Measurements from ENCODE around the gene LRR1.

DNA sequence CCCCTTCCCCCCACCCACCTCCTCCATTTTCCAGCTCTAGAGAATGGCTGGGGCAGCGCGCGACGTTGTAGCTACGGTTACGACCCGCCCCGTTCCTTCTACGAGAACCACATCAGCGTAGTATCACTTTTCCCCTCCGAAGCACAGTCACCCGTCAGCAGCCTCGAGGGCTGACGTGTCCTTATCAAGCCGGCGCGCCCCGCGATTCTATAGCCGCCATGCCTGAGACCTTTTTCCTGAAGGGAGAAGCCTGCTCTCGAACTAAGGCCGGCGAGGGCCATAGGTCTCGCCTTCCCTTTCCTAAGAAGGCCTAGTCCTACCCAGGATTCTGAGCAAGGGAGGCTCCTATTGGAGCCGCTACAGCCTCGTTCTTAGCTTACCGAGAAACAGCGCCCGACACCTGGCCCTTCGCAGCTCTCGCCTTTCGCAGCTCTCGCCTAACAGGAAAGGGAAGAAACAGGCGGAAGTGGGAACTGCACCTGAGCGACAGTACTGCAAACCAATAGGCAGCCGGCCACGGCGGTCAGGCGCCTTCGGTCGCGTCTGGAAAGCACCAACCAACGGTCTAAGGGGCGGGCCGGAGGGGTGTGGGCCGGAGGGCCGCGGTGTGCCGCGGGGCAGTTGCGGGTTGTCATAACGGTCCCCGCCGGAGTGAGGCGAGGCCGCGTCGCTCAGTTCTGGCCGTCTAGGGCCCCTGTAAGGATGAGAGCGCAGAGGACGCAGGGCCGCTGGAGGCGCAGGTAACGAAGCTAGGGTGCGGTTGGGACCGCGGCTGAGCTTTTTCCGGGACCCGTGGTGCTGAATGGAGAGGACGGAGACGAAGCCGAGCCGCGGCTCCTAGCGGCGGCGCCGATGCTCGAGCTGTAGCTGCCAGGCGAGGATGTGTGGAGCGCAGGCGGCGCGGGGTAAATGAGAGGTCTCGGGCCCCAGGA, 21.7 kb downstream of the LRR1 start, which contains the start of the genes MGAT2 and RPL36AL:
- TF ChIP-seq CTCF (IDR thresholded peaks at IDR 0.05; ENCODE audit: borderline replicate concordance, extremely low read depth, low read length, poor library complexity, severe bottlenecking) = peak; percentile 32
- TF ChIP-seq EZH2 (IDR thresholded peaks at IDR 0.05; ENCODE audit: borderline replicate concordance, low read depth, low read length, severe bottlenecking) = no peak

Measured in DND-41 (cell line).